H9 (cell line): ENCODE results near the gene MRPL21. TPM values are rescaled to one million over a fixed set of nuclear protein-coding genes. Genes with fewer than 3 reads are reported as not detected.

ENCODE experiments used
- DNase-seq: peaks from one replicate; pipeline ENCODE4 v3.0.0-alpha.2; 2017
- H2AFZ ChIP-seq: one replicate; pipeline ENCODE4 v1.6.1; 2013; ENCODE audit warnings: mild to moderate bottlenecking, low read length, control low read depth, moderate library complexity
- H2AK5ac ChIP-seq: 2 replicates; pipeline ENCODE4 v1.6.1; 2013; ENCODE audit warnings: low read length, control low read depth, mixed read lengths; ENCODE audit not compliant: insufficient read length
- H2BK120ac ChIP-seq: one replicate; pipeline ENCODE4 v1.6.1; 2013; ENCODE audit warnings: low read depth, mild to moderate bottlenecking, low read length, control low read depth, inconsistent platforms; ENCODE audit not compliant: poor library complexity, severe bottlenecking
- H2BK12ac ChIP-seq: 2 replicates; pipeline ENCODE4 v1.6.1; 2013; ENCODE audit warnings: low read length, control low read depth, mixed read lengths, low read depth; ENCODE audit not compliant: insufficient read length
- H2BK15ac ChIP-seq: 2 replicates; pipeline ENCODE4 v1.6.1; 2013; ENCODE audit warnings: low read depth, low read length, control low read depth
- H2BK20ac ChIP-seq: one replicate; pipeline ENCODE4 v1.6.1; 2013; ENCODE audit warnings: low read depth, mild to moderate bottlenecking, low read length, control low read depth, inconsistent platforms; ENCODE audit not compliant: poor library complexity, severe bottlenecking
- H2BK5ac ChIP-seq: 2 replicates; pipeline ENCODE4 v1.6.1; 2013; ENCODE audit warnings: low read length, control low read depth, mixed read lengths; ENCODE audit not compliant: insufficient read length
- H3K14ac ChIP-seq: 2 replicates; pipeline ENCODE4 v1.6.1; 2013; ENCODE audit warnings: low read length, control low read depth; ENCODE audit not compliant: insufficient read depth
- H3K18ac ChIP-seq: 2 replicates; pipeline ENCODE4 v1.6.1; 2013; ENCODE audit warnings: low read depth, mild to moderate bottlenecking, mixed read lengths, low read length, control low read depth; ENCODE audit not compliant: insufficient read length
- H3K23ac ChIP-seq: 2 replicates; pipeline ENCODE4 v1.6.1; 2013; ENCODE audit warnings: low read length, control low read depth, mixed read lengths, low read depth; ENCODE audit not compliant: insufficient read length
- H3K23me2 ChIP-seq: 2 replicates; pipeline ENCODE4 v1.6.1; 2013; ENCODE audit warnings: low read depth, mild to moderate bottlenecking, mixed read lengths, low read length, control low read depth; ENCODE audit not compliant: insufficient read length, poor library complexity, severe bottlenecking
- H3K27ac ChIP-seq: 2 replicates; pipeline ENCODE4 v1.5.1; 2013; ENCODE audit warnings: low read length, control low read depth, mixed read lengths, low read depth; ENCODE audit not compliant: insufficient read length
- H3K27me3 ChIP-seq: 2 replicates; pipeline ENCODE4 v1.6.1; 2013; ENCODE audit warnings: low read length, control low read depth, inconsistent platforms; ENCODE audit not compliant: insufficient read depth
- H3K4ac ChIP-seq: 2 replicates; pipeline ENCODE4 v1.6.1; 2013; ENCODE audit warnings: low read depth, mild to moderate bottlenecking, control low read depth, inconsistent platforms, low read length, moderate library complexity
- H3K4me1 ChIP-seq: 2 replicates; pipeline ENCODE4 v1.6.1; 2013; ENCODE audit warnings: low read length, control low read depth, inconsistent platforms; ENCODE audit not compliant: insufficient read depth
- H3K4me2 ChIP-seq: 2 replicates; pipeline ENCODE4 v1.6.1; 2013; ENCODE audit warnings: low read length, control low read depth, mixed read lengths; ENCODE audit not compliant: insufficient read length, insufficient read depth
- H3K56ac ChIP-seq: 2 replicates; pipeline ENCODE4 v1.6.1; 2013; ENCODE audit warnings: low read depth, mild to moderate bottlenecking, mixed read lengths, low read length, control low read depth; ENCODE audit not compliant: insufficient read length
- H3K79me1 ChIP-seq: 2 replicates; pipeline ENCODE4 v1.6.1; 2013; ENCODE audit warnings: low read depth, mild to moderate bottlenecking, moderate library complexity, low read length, control low read depth, inconsistent platforms; ENCODE audit not compliant: insufficient read depth, poor library complexity, severe bottlenecking
- H3K79me2 ChIP-seq: 2 replicates; pipeline ENCODE4 v1.6.1; 2013; ENCODE audit warnings: low read length, control low read depth, inconsistent platforms; ENCODE audit not compliant: insufficient read depth
- H3K9ac ChIP-seq: 2 replicates; pipeline ENCODE4 v1.6.1; 2013; ENCODE audit warnings: low read length, control low read depth, mixed read lengths; ENCODE audit not compliant: insufficient read length; ENCODE audit errors: extremely low read depth
- H3K9me3 ChIP-seq: one replicate; pipeline ENCODE4 v1.6.1; 2013; ENCODE audit warnings: low read depth, low read length, inconsistent platforms; ENCODE audit not compliant: control insufficient read depth
- H3T11ph ChIP-seq: one replicate; pipeline ENCODE4 v1.6.1; 2013; ENCODE audit warnings: mild to moderate bottlenecking, low read length, control low read depth, inconsistent platforms
- H4K20me1 ChIP-seq: one replicate; pipeline ENCODE4 v1.6.1; 2013; ENCODE audit not compliant: control insufficient read depth, insufficient read length, insufficient read depth
- H4K5ac ChIP-seq: 2 replicates; pipeline ENCODE4 v1.6.1; 2013; ENCODE audit warnings: low read depth, mild to moderate bottlenecking, mixed read lengths, low read length, control low read depth; ENCODE audit not compliant: insufficient read length
- H4K8ac ChIP-seq: replicated peaks from 2 replicates; pipeline ENCODE4 v1.6.1; 2013; ENCODE audit warnings: low read length, control low read depth, mixed read lengths, low read depth; ENCODE audit not compliant: insufficient read length
- H4K91ac ChIP-seq: 2 replicates; pipeline ENCODE4 v1.6.1; 2013; ENCODE audit warnings: low read depth, mild to moderate bottlenecking, moderate library complexity, mixed read lengths, low read length, control low read depth; ENCODE audit not compliant: insufficient read length
- H3K27ac Mint-ChIP-seq, 3 experiments: 2 replicates in 2 of 3; 3 replicates in 1 of 3; pipeline ENCODE4 v1.8.0; 2020 to 2021; ENCODE audit warnings: mixed read lengths in 3 of 3, mild to moderate bottlenecking in 1 of 3, moderate library complexity in 1 of 3
- H3K27me3 Mint-ChIP-seq: 2 replicates; pipeline ENCODE4 v1.8.0; 2021; ENCODE audit warnings: low read depth, mild to moderate bottlenecking, moderate library complexity, mixed read lengths
- H3K36me3 Mint-ChIP-seq, 3 experiments: 2 replicates in 2 of 3; 3 replicates in 1 of 3; pipeline ENCODE4 v1.8.0; 2020 to 2021; ENCODE audit warnings: low read depth in 3 of 3, mixed read lengths in 3 of 3; ENCODE audit not compliant: insufficient read depth in 1 of 3
- H3K4me1 Mint-ChIP-seq, 2 experiments: 2 replicates each; pipeline ENCODE4 v1.8.0; 2020; ENCODE audit warnings: mixed read lengths in 2 of 2
- H3K4me3 Mint-ChIP-seq, 2 experiments: 2 replicates in 1 of 2; 3 replicates in 1 of 2; pipeline ENCODE4 v1.8.0; 2020 to 2021; ENCODE audit warnings: mild to moderate bottlenecking in 2 of 2, mixed read lengths in 2 of 2, moderate library complexity in 1 of 2
- H3K9me3 Mint-ChIP-seq, 2 experiments: 2 replicates in 1 of 2; 3 replicates in 1 of 2; pipeline ENCODE4 v1.8.0; 2020; ENCODE audit warnings: mild to moderate bottlenecking in 2 of 2, mixed read lengths in 2 of 2, moderate library complexity in 1 of 2
- CTCF ChIP-seq: fragments of 200-600 bp; sonication (generic); conservative IDR thresholded peaks from 3 replicates; pipeline ENCODE4 v1.8.0; 2021; ENCODE audit warnings: antibody characterized with exemption, mild to moderate bottlenecking
- WGBS: extraction: QIAGEN DNeasy Blood & Tissue Kit; methylation state at CpG from one replicate; pipeline ENCODE4 v1.1.7; 2013; ENCODE audit warnings: missing lambda C conversion rate, low lambda C conversion rate, mixed read lengths; ENCODE audit not compliant: insufficient read length; ENCODE audit errors: extremely low coverage; 5-methylcytosine and 5-hydroxymethylcytosine counted together
- total RNA-seq: library from RNA; stranded (reverse); gene quantifications from 2 replicates; pipeline ENCODE4 v1.2.1, GENCODE V29; 2021

The MRPL21 gene
- total RNA-seq, 1 experiment from 2014 or later, result 91.5 TPM

DNA sequence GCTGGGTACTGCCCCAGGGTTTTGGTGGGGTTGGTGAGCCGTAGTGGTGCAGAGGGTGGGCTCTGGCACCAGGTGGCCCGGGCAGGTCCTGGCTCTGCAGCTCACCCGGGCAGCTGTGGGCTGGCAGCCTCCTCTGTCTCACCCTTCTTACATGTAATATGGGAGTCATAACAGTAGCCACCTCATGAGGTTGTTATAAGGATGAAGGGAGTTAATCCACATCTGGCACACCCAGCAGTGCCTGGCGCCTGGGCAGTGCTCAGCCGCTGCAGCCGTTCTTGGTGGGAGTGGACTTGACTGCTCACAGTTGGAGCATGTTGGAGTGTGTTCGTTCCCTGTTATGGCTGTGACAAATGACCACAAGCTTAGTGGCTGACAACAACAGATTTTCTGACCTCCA lies 28.7 kb upstream of the MRPL21 start:
- Mint-ChIP-seq H3K27me3 (no peaks in the 10 kb centered on the region), H3K27ac (no peak overlapping the region), H3K9me3 (no peaks in the 10 kb centered on the region), H3K36me3 (peaks cover 16 to 53% (median 37%) of the 10 kb centered on the region in 3 experiments; a peak in 6 of 7 replicates), H3K4me3 (no peak overlapping the region), H3K4me1 (no peaks in the 10 kb centered on the region)
- no peak overlapping the region for H3K4ac ChIP-seq
- H2AFZ ChIP-seq, result no peak overlapping the region
- no peak overlapping the region for H3K27ac ChIP-seq
- WGBS, result no CpG with 5 or more reads among the region's 7 CpGs
- H4K91ac ChIP-seq, result no peak overlapping the region
- H3K4me2 ChIP-seq, result no peak overlapping the region
- no peaks in the 10 kb centered on the region for H3K27me3 ChIP-seq
- no peak overlapping the region for H3K14ac ChIP-seq
- H2BK20ac ChIP-seq, result no peak overlapping the region
- H3K23me2 ChIP-seq, result no peaks in the 10 kb centered on the region
- no peak overlapping the region for H4K5ac ChIP-seq
- H2BK12ac ChIP-seq, result no peak overlapping the region
- no peaks in the 10 kb centered on the region for H3K79me1 ChIP-seq
- no peak overlapping the region for H2AK5ac ChIP-seq
- no peak overlapping the region for H3K18ac ChIP-seq
- H3K56ac ChIP-seq, result no peak overlapping the region
- H3K79me2 ChIP-seq, result no peaks in the 10 kb centered on the region
- no peak for DNase-seq
- no peaks in the 10 kb centered on the region for H3K4me1 ChIP-seq
- no peak for TF ChIP-seq CTCF
- H2BK15ac ChIP-seq, result no peak overlapping the region
- H3K9me3 ChIP-seq, result no peaks in the 10 kb centered on the region
- no peak overlapping the region for H2BK120ac ChIP-seq
- no peak overlapping the region for H3T11ph ChIP-seq
- H4K20me1 ChIP-seq, result no peaks in the 10 kb centered on the region
- H3K9ac ChIP-seq, result no peak overlapping the region
- H3K23ac ChIP-seq, result no peak overlapping the region
- no peak overlapping the region for H4K8ac ChIP-seq
- H2BK5ac ChIP-seq, result no peak overlapping the region
